Ishikawa (cell line): Measurements from ENCODE around the gene SRSF10.

Source experiments
- CEBPB ChIP-seq: IDR thresholded peaks from 2 replicates; pipeline ENCODE4 v1.6.1; 2012
- CREB1 ChIP-seq: IDR thresholded peaks from 2 replicates; pipeline ENCODE4 v1.6.1; 2012; ENCODE audit warnings: low read depth
- EGR1 ChIP-seq: IDR thresholded peaks from 2 replicates; pipeline ENCODE4 v1.6.1; 2012
- EP300 ChIP-seq: IDR thresholded peaks from 2 replicates; pipeline ENCODE4 v1.6.1; 2012; ENCODE audit warnings: borderline replicate concordance
- FOXM1 ChIP-seq: IDR thresholded peaks from 2 replicates; pipeline ENCODE4 v1.6.1; 2012; ENCODE audit warnings: low read depth, borderline replicate concordance
- NFIC ChIP-seq: IDR thresholded peaks from 2 replicates; pipeline ENCODE4 v1.6.1; 2012
- RAD21 ChIP-seq: IDR thresholded peaks from 2 replicates; pipeline ENCODE4 v1.6.1; 2012; ENCODE audit warnings: low read depth
- TAF1 ChIP-seq: IDR thresholded peaks from 2 replicates; pipeline ENCODE4 v1.6.1; 2012; ENCODE audit warnings: low read depth, mild to moderate bottlenecking
- TCF12 ChIP-seq: IDR thresholded peaks from 2 replicates; pipeline ENCODE4 v1.6.1; 2012; ENCODE audit warnings: low read depth
- TEAD4 ChIP-seq: IDR thresholded peaks from 2 replicates; pipeline ENCODE4 v1.6.1; 2012
- YY1 ChIP-seq: IDR thresholded peaks from 2 replicates; pipeline ENCODE4 v1.6.1; 2012; ENCODE audit warnings: low read depth
- ZBTB7A ChIP-seq: IDR thresholded peaks from 2 replicates; pipeline ENCODE4 v1.6.1; 2012; ENCODE audit warnings: low read depth
- TF ChIP-seq, protein P1 (sequence below): IDR thresholded peaks from 2 replicates; pipeline ENCODE4 v1.6.1; 2012
- TF ChIP-seq, protein P2 (sequence below): IDR thresholded peaks from 2 replicates; pipeline ENCODE4 v1.6.1; 2012
- TF ChIP-seq, protein P3 (sequence below): IDR thresholded peaks from 2 replicates; pipeline ENCODE4 v1.6.1; 2012; ENCODE audit warnings: low read depth, mild to moderate bottlenecking

Gene SRSF10

GRCh38 chr1:24020470-24020869 lies 40.3 kb upstream of the SRSF10 start:
- TF ChIP-seq EGR1 (no peak), YY1 (no peak), FOXM1 (no peak), ZBTB7A (no peak), CEBPB (no peak), NFIC (no peak), EP300 (no peak), TAF1 (no peak), TEAD4 (no peak), RAD21 (no peak), TCF12 (no peak), CREB1 (no peak)
- TF ChIP-seq, protein P1, sequence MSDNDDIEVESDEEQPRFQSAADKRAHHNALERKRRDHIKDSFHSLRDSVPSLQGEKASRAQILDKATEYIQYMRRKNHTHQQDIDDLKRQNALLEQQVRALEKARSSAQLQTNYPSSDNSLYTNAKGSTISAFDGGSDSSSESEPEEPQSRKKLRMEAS: no peak
- TF ChIP-seq, protein P2, sequence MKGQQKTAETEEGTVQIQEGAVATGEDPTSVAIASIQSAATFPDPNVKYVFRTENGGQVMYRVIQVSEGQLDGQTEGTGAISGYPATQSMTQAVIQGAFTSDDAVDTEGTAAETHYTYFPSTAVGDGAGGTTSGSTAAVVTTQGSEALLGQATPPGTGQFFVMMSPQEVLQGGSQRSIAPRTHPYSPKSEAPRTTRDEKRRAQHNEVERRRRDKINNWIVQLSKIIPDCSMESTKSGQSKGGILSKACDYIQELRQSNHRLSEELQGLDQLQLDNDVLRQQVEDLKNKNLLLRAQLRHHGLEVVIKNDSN: no peak
- TF ChIP-seq, protein P3, sequence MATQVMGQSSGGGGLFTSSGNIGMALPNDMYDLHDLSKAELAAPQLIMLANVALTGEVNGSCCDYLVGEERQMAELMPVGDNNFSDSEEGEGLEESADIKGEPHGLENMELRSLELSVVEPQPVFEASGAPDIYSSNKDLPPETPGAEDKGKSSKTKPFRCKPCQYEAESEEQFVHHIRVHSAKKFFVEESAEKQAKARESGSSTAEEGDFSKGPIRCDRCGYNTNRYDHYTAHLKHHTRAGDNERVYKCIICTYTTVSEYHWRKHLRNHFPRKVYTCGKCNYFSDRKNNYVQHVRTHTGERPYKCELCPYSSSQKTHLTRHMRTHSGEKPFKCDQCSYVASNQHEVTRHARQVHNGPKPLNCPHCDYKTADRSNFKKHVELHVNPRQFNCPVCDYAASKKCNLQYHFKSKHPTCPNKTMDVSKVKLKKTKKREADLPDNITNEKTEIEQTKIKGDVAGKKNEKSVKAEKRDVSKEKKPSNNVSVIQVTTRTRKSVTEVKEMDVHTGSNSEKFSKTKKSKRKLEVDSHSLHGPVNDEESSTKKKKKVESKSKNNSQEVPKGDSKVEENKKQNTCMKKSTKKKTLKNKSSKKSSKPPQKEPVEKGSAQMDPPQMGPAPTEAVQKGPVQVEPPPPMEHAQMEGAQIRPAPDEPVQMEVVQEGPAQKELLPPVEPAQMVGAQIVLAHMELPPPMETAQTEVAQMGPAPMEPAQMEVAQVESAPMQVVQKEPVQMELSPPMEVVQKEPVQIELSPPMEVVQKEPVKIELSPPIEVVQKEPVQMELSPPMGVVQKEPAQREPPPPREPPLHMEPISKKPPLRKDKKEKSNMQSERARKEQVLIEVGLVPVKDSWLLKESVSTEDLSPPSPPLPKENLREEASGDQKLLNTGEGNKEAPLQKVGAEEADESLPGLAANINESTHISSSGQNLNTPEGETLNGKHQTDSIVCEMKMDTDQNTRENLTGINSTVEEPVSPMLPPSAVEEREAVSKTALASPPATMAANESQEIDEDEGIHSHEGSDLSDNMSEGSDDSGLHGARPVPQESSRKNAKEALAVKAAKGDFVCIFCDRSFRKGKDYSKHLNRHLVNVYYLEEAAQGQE: no peak

DNA sequence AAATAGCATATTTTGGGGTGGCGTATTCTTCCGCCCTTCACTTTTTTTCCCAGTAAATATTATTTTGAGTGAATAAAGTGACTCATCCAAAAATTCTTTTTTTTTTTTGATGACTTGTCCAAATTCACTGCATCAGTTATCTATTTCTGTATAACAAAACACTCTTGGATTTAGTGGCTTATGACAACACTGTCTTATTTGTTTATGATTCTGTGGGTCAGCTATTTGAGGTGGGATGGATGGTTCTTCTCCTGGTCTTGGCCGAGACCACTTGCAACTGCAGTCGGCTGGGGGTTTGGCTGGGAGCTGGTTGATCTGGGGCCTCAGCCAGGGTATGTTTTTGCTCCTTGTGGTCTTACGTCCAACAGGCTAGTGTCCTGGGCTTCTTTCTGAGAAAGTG lies 39.9 kb upstream of the SRSF10 start:
- TF ChIP-seq ZBTB7A: no peak
- TF ChIP-seq, protein P2: no peak
- no peak for TF ChIP-seq RAD21
- TF ChIP-seq TCF12: no peak
- no peak for TF ChIP-seq NFIC
- TF ChIP-seq EGR1: no peak
- TF ChIP-seq TEAD4: no peak
- TF ChIP-seq, protein P3: no peak
- TF ChIP-seq TAF1: no peak
- TF ChIP-seq, protein P1: no peak
- no peak for TF ChIP-seq CEBPB
- no peak for TF ChIP-seq YY1
- no peak for TF ChIP-seq CREB1
- TF ChIP-seq FOXM1: no peak
- no peak for TF ChIP-seq EP300

DNA sequence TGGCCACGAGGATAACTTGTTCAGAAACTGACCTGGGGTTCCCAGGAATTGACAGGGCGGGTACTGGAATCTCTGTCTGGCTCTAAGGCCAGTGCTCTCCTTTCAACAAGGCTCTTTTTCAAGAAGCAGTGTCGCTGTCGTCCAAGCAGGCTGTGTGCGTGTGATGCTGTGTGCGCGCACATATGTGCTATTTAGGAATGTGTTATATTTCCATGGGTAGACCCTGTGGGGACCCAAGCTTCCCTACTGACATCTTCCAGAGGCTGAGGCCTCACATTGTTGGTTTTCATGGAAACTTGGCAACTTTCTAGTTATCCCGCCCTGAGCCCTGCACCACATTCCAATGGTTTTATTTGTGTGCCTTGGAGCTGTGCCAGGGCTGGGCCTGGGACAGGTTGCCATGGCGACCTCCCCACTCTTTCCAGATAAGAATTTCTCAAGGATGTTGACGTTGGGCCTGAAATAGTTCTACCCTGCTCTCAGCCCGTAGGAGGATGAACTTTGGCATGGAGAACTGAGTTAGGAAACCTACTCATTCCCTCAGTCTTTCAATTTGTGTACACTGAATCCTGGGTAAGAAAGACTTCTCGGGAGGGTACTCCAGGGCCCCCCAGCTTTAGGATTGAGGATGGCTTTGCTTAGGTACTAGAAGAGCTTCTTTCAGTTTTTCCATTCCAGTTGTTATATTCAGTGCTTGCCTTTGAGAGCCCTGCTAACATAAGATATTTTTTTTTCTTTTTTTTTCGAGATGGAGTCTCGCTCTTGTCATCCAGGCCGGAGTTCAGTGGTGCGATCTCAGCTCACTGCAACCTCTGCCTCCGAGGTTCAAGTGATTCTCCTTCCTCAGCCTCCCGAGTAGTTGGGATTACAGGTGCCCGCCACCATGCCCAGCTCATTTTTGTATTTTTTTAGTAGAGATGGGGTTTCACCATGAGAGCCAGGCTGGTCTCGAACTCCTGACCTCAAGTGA lies 38.8 kb upstream of the SRSF10 start:
- TF ChIP-seq ZBTB7A (no peak), EP300 (peak; percentile 67; the same call in 1 of the 2 replicates), FOXM1 (no peak), NFIC (peak; percentile 97), TAF1 (no peak), CREB1 (no peak), TCF12 (peak; percentile 45), RAD21 (peak; percentile 15), YY1 (no peak), EGR1 (no peak), TEAD4 (peak; percentile 84), CEBPB (peak; percentile 4; the same call in 1 of the 2 replicates)
- TF ChIP-seq, protein P2: no peak
- TF ChIP-seq, protein P3: no peak
- TF ChIP-seq, protein P1: peak; percentile 60
